ENCODE results near the gene ACYP1. TPM values are rescaled to one million over a fixed set of nuclear protein-coding genes. Genes with fewer than 3 reads are reported as not detected.
A peak's percentile ranks its signal among the peaks of the same experiment; 100 is the strongest.

The ACYP1 gene
- total RNA-seq, 1 donor from 2014 or later: 18.6 TPM

DNA sequence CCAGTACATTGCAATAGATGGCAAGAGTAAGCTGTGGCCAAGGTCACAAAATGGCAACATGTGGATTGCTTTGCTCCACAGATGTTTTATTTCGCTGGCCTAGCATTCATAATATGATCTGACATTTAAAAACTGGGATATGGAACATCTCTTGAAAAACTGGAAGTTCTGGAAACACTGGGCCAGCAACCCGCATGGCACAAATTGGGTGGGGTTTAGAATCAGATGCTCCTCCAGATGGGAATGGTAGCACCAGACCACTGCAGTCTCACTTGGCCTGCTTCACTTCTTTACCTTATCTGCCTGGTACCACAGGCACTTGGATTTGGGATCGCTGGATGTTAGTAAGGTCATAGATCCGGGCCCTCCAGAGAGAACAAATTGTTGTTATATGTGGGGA lies 15.7 kb upstream of the ACYP1 start:
- Histone ChIP-seq H3K27me3 (ENCODE audit: control insufficient read depth, insufficient read depth, low read length) (no peaks in the 10 kb centered on the region), H3K4me3 (ENCODE audit: low read depth, low read length) (no peak overlapping the region), H3K36me3 (ENCODE audit: control insufficient read depth, insufficient read depth, low read length) (no peaks in the 10 kb centered on the region)
- DNase-seq (ENCODE audit: low read depth): no peak
- TF ChIP-seq CTCF (IDR thresholded peaks at IDR 0.05; ENCODE audit: insufficient read depth, low read length, poor library complexity, severe bottlenecking): no peak

- Histone ChIP-seq H3K4me3 (ENCODE audit: low read depth, low read length) (no peak overlapping the region), H3K36me3 (ENCODE audit: control insufficient read depth, insufficient read depth, low read length) (no peaks in the 10 kb centered on the region), H3K27me3 (ENCODE audit: control insufficient read depth, insufficient read depth, low read length) (no peaks in the 10 kb centered on the region)
- no peak for DNase-seq (ENCODE audit: low read depth)
- no peak for TF ChIP-seq CTCF (IDR thresholded peaks at IDR 0.05; ENCODE audit: insufficient read depth, low read length, poor library complexity, severe bottlenecking)
Measured at GRCh38 chr14:75077794-75078193, 14.0 kb upstream of the ACYP1 start.

- H3K4me3 ChIP-seq (ENCODE audit: low read depth, low read length): no peak overlapping the region
- H3K36me3 ChIP-seq (ENCODE audit: control insufficient read depth, insufficient read depth, low read length): no peaks in the 10 kb centered on the region
- no peak for TF ChIP-seq CTCF (IDR thresholded peaks at IDR 0.05; ENCODE audit: insufficient read depth, low read length, poor library complexity, severe bottlenecking)
- DNase-seq (ENCODE audit: low read depth): no peak
- H3K27me3 ChIP-seq (ENCODE audit: control insufficient read depth, insufficient read depth, low read length): no peaks in the 10 kb centered on the region
Measured at GRCh38 chr14:75070383-75070782, 6.6 kb upstream of the ACYP1 start.

DNA sequence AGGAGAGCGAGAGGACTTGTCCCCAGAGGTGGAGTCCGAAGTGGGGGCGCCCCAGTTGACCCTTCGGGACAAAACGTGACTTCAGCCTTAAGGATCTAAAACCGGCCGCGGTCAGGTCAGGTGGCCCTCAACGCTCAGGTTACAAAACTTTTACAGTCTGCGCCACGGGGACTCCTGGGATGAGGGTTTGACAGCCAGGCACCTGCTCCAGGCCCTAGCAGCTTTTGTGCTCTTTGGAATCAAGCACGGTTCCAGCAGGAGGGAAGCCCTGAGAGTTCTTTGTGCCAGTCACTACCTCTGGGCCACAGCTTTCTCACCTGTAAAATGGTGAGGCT lies 6.0 kb upstream of the ACYP1 start:
- H3K4me3 ChIP-seq (ENCODE audit: low read depth, low read length): peak overlapping the region; percentile 45
- no peaks in the 10 kb centered on the region for H3K36me3 ChIP-seq (ENCODE audit: control insufficient read depth, insufficient read depth, low read length)
- DNase-seq (ENCODE audit: low read depth): no peak
- TF ChIP-seq CTCF (IDR thresholded peaks at IDR 0.05; ENCODE audit: insufficient read depth, low read length, poor library complexity, severe bottlenecking): no peak
- no peaks in the 10 kb centered on the region for H3K27me3 ChIP-seq (ENCODE audit: control insufficient read depth, insufficient read depth, low read length)

- peak within 1 kb of the TSS; percentile 45 for H3K4me3 ChIP-seq (ENCODE audit: low read depth, low read length)
- peak; percentile 59 for DNase-seq (ENCODE audit: low read depth)
- no peaks in the 10 kb centered on the region for H3K36me3 ChIP-seq (ENCODE audit: control insufficient read depth, insufficient read depth, low read length)
- no peaks in the 10 kb centered on the region for H3K27me3 ChIP-seq (ENCODE audit: control insufficient read depth, insufficient read depth, low read length)
- TF ChIP-seq CTCF (IDR thresholded peaks at IDR 0.05; ENCODE audit: insufficient read depth, low read length, poor library complexity, severe bottlenecking): no peak
Measured at GRCh38 chr14:75069121-75069810, 5.4 kb upstream of the ACYP1 start, which contains the start of gene ZC2HC1C. TSS of gene ZC2HC1C (plus strand) at chr14:75069641. CDS start at chr14:75070574, 933 bp downstream.

Data from kidney epithelial cell (primary cell).